Duodenal mucosa (tissue), 2 donors: ENCODE measurements around the gene LRRC25.
"Not testable (repeated sequence)": the region's sequence is repeated elsewhere in the genome, so short reads cannot be mapped to it uniquely, and the experiment has no call there.

Source experiments
- H3K27ac ChIP-seq: one replicate; pipeline ENCODE4 v1.7.0; 2013; ENCODE audit warnings: low read depth, low read length
- H3K27me3 ChIP-seq, 2 donors: one replicate each; pipeline ENCODE4 v1.7.0; 2013; ENCODE audit warnings: low read length in 2 of 2, control low read depth in 1 of 2; ENCODE audit not compliant: insufficient read depth in 2 of 2, control insufficient read depth in 1 of 2
- H3K36me3 ChIP-seq, 2 donors: one replicate each; pipeline ENCODE4 v1.7.0; 2013; ENCODE audit warnings: low read length in 2 of 2, control low read depth in 1 of 2; ENCODE audit not compliant: insufficient read depth in 2 of 2, control insufficient read depth in 1 of 2
- H3K4me1 ChIP-seq, 2 donors: one replicate each; pipeline ENCODE4 v1.7.0; 2013; ENCODE audit warnings: low read length in 2 of 2, control low read depth in 1 of 2; ENCODE audit not compliant: insufficient read depth in 2 of 2, control insufficient read depth in 1 of 2
- H3K4me3 ChIP-seq, 2 donors: one replicate each; pipeline ENCODE4 v1.7.0; 2013; ENCODE audit warnings: low read length in 2 of 2, low read depth in 1 of 2
- H3K9ac ChIP-seq, 2 donors: one replicate each; pipeline ENCODE4 v1.7.0; 2013; ENCODE audit warnings: low read length in 2 of 2, low read depth in 1 of 2
- H3K9me3 ChIP-seq, 2 donors: one replicate each; pipeline ENCODE4 v1.7.0; 2013; ENCODE audit warnings: low read length in 2 of 2, control low read depth in 1 of 2; ENCODE audit not compliant: control insufficient read depth in 1 of 2

LRRC25 gene

DNA sequence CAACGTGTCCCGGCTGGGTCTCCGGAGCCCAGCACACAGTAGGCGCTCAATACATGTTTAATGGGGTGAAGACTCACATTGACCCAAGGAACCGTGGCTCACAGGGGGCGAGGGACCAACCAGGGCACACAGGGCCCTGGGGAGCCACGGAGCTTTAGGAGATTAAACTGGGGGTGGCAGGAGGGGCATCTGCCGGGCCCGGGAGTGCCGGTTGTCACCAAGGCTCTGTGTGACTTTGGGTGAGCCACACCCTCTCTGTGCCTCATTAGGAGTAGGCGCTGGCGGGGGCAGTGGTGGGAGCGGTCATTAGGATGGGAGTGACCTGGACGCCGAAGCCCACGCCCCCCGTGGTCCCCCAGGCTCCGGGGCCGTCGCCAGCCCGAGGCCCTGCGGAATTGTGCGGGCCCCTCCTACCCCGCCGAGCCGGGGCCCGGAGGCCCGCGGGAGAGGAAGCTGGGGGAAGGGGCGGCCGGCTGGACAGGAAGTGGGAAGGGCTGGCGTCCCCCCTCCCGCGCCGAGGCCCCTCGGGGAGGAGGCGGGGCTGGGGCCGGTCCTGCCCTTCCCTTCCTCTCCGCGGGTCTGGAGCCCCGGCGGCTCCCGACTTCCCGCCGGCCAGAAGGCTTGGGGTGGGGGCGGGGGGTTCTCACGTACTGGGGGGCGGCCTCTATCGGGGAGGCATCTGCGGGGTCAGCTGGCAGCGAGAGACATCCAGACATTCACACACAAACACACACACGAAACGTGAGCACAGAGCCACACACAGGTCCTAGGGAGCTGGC lies 20.0 kb upstream of the LRRC25 start:
- H3K36me3 ChIP-seq, result peaks cover 0 to under 1% of the 10 kb centered on the region in 2 donors
- no peaks in the 10 kb centered on the region for H3K9me3 ChIP-seq
- H3K27ac ChIP-seq, result peak overlapping the region; percentile 92
- H3K27me3 ChIP-seq, result peaks cover 21 to 22% of the 10 kb centered on the region in 2 donors
- H3K4me1 ChIP-seq, result peaks cover 43 to 66% of the 10 kb centered on the region in 2 donors
- H3K4me3 ChIP-seq, result peak overlapping the region; percentile 63 to 67
- peak overlapping the region; percentile 47 to 56 for H3K9ac ChIP-seq

DNA sequence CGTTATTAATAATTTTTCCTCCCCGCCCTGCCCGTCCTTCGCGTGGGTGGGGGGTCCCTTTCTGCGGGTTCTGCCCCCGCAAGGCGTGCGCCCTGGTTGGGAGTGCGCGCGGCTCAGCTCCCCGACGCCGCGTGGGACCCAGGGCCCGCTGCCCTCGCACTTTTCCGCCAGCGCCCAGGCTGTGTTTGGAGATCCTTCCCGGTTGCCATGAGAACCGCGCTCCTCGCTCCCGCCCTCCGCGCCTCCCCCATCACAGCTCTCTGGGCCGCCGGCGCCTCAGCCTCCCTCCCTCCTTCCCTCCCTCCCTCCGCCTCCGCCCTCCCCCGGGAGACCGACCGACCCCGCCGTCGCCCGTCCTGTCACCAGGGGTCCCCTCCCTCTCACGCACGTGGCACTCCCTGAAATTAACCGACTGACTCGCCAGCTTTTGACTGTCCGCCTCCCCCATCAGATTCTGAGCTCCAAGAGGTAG lies 19.4 kb upstream of the LRRC25 start:
- H3K4me1 ChIP-seq, result peaks cover 43 to 61% of the 10 kb centered on the region in 2 donors
- H3K4me3 ChIP-seq, result peak overlapping the region; percentile 40 to 63
- peak overlapping the region; percentile 92 for H3K27ac ChIP-seq
- no peaks in the 10 kb centered on the region for H3K36me3 ChIP-seq
- H3K27me3 ChIP-seq, result peaks cover 21 to 22% of the 10 kb centered on the region in 2 donors
- no peaks in the 10 kb centered on the region for H3K9me3 ChIP-seq
- peak overlapping the region; percentile 47 to 56 for H3K9ac ChIP-seq

DNA sequence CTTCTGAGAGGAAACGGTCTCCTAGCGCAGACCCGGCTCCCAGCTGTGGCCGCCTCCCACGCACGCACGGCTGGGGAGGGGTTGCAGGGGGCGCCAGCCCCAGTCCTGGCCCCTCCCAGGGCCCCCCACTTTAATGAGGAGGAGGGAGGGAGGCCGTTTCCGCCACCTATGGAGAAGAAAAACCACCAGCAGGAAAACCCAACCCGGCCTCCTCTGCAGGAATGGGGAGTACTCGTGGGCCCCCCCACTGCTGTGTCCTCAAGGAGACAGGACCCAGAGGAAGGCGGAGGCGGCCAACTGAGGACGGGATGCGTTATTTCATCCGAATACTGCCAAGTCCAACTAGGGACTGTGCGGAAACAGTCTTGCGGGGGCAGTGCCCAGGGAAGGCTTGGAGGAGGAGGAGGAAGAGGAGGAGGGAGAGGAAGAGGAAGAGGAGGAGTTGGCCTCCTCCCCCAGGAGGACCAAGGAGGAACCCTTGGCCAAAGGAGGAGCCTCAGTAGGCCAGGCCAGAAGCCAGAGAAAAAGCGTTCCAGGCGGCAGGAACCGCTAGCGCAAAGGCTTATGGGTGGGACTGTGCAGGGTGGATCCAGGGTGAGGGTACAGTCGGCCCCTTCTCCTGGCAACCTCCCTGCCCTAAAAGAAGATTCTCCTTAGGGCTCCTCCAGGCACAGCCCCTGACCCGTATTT lies 17.9 kb upstream of the LRRC25 start:
- no peaks in the 10 kb centered on the region for H3K36me3 ChIP-seq
- peak overlapping the region in 1 of 2 donors; percentile 19 for H3K9ac ChIP-seq
- H3K27me3 ChIP-seq, result peaks cover 21 to 22% of the 10 kb centered on the region in 2 donors
- peak overlapping the region; percentile 92 for H3K27ac ChIP-seq
- peaks cover 33 to 48% of the 10 kb centered on the region in 2 donors for H3K4me1 ChIP-seq
- H3K9me3 ChIP-seq, result no peaks in the 10 kb centered on the region
- H3K4me3 ChIP-seq, result peak overlapping the region; percentile 13 to 40

DNA sequence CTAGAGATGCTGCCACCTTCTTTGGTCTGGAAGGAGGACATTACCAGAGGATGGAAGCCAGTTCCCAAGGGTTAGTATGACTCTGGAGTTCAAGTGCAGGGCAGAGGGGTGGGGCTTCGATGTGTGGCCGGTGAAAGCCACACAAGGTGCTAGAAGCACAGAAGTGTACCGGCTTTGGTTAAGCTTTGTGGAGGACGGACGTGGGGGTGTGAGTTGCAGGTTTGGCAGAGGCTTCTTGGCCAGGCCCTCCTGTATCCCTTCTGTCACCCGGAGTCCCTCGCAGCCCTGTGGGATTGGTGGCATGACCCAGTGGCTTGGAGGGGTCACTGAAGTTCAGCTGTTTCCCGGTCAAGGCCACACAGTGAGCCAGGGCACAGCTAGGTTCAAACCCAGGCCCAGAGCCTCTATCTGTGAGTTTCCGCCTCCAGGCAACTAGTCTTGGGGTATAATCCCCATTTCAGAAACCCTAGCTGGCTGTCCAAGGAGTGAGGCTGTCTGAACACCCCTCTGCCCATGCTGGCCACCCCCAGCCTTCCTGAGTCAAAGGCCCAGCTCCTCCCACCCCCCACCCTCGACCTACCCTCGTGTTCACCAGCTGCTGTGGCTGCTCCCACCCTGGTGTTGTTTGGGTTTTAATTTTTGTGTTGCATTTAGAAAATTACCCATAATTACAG lies 17.2 kb upstream of the LRRC25 start:
- H3K4me1 ChIP-seq, result peaks cover 33 to 46% of the 10 kb centered on the region in 2 donors
- peak overlapping the region; percentile 92 for H3K27ac ChIP-seq
- H3K27me3 ChIP-seq, result peaks cover 21 to 22% of the 10 kb centered on the region in 2 donors
- no peaks in the 10 kb centered on the region for H3K9me3 ChIP-seq
- peak overlapping the region; percentile 6 to 19 for H3K9ac ChIP-seq
- H3K4me3 ChIP-seq, result peak overlapping the region in 1 of 2 donors; percentile 13
- H3K36me3 ChIP-seq, result no peaks in the 10 kb centered on the region

DNA sequence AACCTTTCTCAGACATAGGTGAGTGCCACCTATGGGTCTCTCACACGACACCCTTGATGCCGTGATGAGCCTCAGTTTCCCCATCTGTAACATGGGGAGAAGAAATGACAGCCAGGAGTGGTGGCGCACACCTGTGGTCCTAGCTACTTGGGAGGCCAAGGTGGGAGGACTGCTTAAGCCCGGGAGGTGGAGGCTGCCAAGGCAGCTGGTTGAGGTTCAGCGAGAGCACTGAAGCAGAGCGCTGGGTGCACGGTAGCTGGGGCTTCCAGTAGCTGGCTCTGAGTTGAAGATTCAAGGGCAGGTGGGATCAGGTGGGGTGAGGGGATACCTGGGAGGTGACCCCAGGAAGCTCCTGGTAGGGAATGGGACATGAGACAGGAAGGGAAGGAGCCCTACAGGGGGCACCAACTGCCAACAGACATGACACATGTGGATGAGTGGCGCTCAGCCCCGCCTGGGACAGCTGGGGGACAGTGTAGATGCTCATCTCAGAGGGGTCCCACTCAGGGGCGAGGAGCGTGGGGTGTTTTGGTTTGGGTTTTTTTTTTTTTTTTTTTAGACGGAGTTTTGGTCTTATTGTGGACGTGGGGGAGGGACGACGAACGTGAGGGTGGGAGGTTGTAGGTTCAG lies 15.3 kb upstream of the LRRC25 start:
- H3K27me3 ChIP-seq, result peaks cover 13 to 21% of the 10 kb centered on the region in 2 donors
- no peak overlapping the region for H3K9ac ChIP-seq
- H3K9me3 ChIP-seq, result no peaks in the 10 kb centered on the region
- H3K4me1 ChIP-seq, result peaks cover 21 to 34% of the 10 kb centered on the region in 2 donors
- no peaks in the 10 kb centered on the region for H3K36me3 ChIP-seq
- no peak overlapping the region for H3K4me3 ChIP-seq
- H3K27ac ChIP-seq, result no peak overlapping the region

DNA sequence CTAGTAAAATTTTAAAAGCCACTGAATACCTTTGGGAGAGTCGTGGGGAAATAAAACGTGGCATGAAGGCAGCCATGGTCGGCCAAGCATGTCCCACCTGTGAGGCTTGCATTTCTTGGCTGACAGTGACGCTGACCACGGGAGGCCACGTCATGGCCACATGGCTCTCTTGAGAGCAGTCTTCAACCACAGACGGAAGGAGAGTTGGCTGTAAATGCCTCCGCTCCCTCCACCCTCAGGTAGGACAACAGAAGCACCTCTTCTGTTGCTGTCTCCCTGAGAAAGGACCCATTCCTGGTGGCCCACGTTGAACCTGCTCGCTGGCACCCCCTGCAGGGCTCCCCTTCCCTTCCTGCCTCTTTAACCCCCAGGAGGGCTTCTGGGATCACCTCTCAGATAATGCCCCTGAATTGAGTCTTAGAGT lies 10.6 kb upstream of the LRRC25 start:
- H3K9ac ChIP-seq, result no peak overlapping the region
- no peaks in the 10 kb centered on the region for H3K4me1 ChIP-seq
- no peaks in the 10 kb centered on the region for H3K36me3 ChIP-seq
- H3K9me3 ChIP-seq, result no peaks in the 10 kb centered on the region
- no peak overlapping the region for H3K27ac ChIP-seq
- H3K27me3 ChIP-seq, result no peaks in the 10 kb centered on the region
- no peak overlapping the region for H3K4me3 ChIP-seq

DNA sequence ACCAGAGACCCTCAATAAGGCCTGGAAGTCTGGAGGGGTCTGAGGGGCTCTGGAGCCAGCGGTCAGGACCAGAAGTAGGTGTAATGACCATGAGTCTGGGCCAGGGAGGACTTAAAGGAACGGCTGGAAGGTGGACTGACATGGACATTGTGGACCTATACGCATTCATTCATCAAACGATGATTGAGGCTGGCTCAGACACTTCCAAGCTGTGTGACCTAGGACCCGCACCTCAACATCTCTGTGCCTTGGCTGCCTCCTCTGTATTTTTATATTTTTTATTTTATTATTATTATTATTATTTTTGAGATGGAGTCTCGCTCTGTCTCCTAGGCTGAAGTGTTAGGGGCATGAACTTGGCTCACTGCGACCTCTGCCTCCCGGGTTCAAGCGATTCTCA lies 9.3 kb upstream of the LRRC25 start:
- Histone ChIP-seq H3K36me3 (no peaks in the 10 kb centered on the region), H3K27me3 (no peaks in the 10 kb centered on the region), H3K4me1 (peaks cover 0 to 9% of the 10 kb centered on the region in 2 donors), H3K27ac (no peak overlapping the region), H3K9ac (no peak overlapping the region), H3K4me3 (no peak overlapping the region), H3K9me3 (no peaks in the 10 kb centered on the region)

DNA sequence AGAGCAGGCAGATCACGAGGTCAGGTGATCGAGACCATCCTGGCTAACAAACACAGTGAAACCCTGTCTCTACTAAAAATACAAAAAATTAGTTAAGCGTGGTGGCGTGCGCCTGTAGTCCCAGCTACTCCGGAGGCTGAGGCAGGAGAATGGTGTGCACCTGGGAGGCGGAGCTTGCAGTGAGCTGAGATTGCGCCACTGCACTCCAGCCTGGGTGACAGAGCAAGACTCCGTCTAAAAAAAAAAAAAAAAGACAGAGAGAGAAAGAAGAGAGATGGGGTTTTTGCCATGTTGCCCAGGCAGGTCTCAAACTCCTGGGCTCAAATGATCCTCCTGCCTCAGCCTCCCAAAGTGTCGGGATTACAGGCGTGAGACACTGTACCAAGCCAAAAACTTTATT lies 8.3 kb upstream of the LRRC25 start:
- H3K36me3 ChIP-seq, H3K9me3 ChIP-seq, H3K4me3 ChIP-seq, H3K27ac ChIP-seq, H3K4me1 ChIP-seq, H3K27me3 ChIP-seq, H3K9ac ChIP-seq: not testable (repeated sequence)

DNA sequence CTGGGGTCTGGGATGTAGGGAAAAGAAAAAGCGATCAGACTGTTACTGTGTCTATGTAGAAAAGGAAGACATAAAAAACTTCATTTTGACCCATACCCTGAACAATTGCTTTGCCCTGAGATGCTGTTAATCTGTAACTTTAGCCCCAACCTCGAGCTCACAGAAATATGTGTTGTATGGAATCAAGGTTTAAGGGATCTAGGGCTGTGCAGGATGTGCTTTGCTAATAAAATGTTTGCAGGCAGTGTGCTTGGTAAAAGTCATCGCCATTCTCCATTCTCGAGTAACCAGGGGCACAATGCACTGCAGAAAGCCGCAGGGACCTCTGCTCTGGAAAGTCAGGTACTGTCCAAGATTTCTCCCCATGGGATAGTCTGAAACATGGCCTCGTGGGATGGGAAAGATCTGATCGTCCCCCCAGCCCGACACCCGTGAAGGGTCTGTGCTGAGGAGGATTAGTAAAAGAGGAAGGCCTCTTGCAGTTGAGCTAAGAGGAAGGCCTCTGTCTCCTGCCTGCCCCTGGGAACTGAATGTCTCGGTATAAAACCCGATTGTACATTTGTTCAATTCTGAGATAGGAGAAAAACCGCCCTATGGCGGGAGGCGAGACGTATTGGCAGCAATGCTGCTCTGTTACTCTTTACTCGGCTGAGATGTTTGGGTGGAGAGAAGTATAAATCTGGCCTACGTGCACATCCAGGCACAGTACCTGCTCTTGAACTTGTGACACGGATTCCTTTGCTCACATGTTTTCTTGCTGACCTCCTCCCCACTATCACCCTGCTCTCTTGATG lies 5.2 kb upstream of the LRRC25 start:
- not testable (repeated sequence) for H3K27ac ChIP-seq, H3K4me3 ChIP-seq, H3K27me3 ChIP-seq, H3K36me3 ChIP-seq, H3K9me3 ChIP-seq, H3K9ac ChIP-seq
- peaks cover 0 to 12% of the 10 kb centered on the region in 2 donors for H3K4me1 ChIP-seq
